Activated CD8-positive, alpha-beta memory T cell treated with anti-CD3 and anti-CD28 coated beads for 36 hours (primary cell): ENCODE data around the gene OPRL1. TPM values are rescaled to one million over a fixed set of nuclear protein-coding genes. Genes with fewer than 3 reads are reported as not detected.

ENCODE experiments used
- CTCF ChIA-PET: fragments of 350-600 bp; sonication (Branson Sonifier 250); formaldehyde crosslinking; loops from one replicate; lab custom pipeline; 2021; ENCODE audit warnings: antibody characterized with exemption; lab: Charles Lee
- POLR2A ChIA-PET: fragments of 350-600 bp; sonication (Branson Sonifier 250); formaldehyde crosslinking; loops from one replicate; lab custom pipeline; 2021; ENCODE audit warnings: antibody characterized with exemption; lab: Charles Lee
- total RNA-seq, 2 experiments: library from RNA; stranded (reverse); gene quantifications; one replicate each; pipeline ENCODE4 v1.2.3, GENCODE V29; 2021

OPRL1 gene
- total RNA-seq, 2 experiments from 2014 or later = 0.19 to 0.21 TPM

GRCh38 chr20:64075556-64075955, 4.3 kb upstream of the OPRL1 start:
- CTCF ChIA-PET = interaction anchor here (1.2 to 2.0 kb wide), 3 partner anchors 10 to 37 kb away, joined by 3 to 10 read pairs (median 5); no protein-coding TSS in a partner anchor

GRCh38 chr20:64076061-64076997, 3.6 kb upstream of the OPRL1 start:
- ChIA-PET POLR2A (interaction anchor here (1.7 kb wide), 1 partner anchor 10 kb away, joined by 5 read pairs; no protein-coding TSS in a partner anchor), CTCF (interaction anchor here (1.2 to 2.0 kb wide), 3 partner anchors 11 to 37 kb away, joined by 3 to 10 read pairs (median 5); no protein-coding TSS in a partner anchor)

More at GRCh38 chr20:64075556-64075955, 4.3 kb upstream of the OPRL1 start:
- POLR2A ChIA-PET = no interaction called here

DNA sequence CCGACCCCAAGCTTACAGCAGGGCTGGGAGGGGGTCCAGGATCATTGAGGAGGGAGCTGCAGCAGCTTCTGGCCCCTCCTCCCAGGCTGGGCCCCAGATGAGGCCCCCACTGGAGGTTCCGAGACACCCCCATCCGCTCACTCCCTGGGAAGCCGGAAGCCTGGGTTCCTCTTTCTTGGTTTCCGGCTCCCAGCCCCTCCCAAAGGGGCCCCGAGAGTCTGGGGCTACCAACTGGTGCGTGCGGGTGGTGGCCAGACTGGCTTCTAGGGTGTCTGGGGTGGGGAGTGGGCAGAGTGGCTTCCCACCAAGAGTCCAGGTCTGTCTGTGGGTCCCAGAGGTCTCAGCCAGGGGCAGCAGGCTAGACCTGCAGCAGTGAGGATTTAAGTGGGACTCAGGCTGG, 2.8 kb upstream of the OPRL1 start:
- CTCF ChIA-PET = interaction anchor here (1.5 to 3.6 kb wide), 3 partner anchors 38 to 43 kb away, joined by 7 to 14 read pairs (median 10); no protein-coding TSS in a partner anchor
- POLR2A ChIA-PET = interaction anchor here (1.7 kb wide), 1 partner anchor 11 kb away, joined by 5 read pairs; no protein-coding TSS in a partner anchor

DNA sequence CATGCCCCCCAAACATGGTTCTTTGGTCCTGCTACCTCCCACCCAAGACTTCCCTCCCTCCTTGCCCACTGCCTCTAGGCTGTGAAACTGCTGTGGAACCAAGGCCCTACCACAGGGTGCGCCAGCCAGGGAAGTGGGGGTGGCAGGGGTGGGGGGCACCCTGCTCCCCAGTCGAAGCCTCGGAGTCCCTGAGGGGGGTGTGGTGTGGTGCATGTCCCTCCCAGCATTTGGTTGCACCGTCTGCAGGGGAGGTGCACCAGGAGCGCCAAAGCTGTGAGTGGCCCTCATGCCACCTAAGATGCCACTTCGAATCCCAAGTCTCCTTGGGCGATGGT, 2.4 kb upstream of the OPRL1 start:
- ChIA-PET CTCF (interaction anchor here (1.5 to 3.6 kb wide), 3 partner anchors 39 to 97 kb away, joined by 7 to 14 read pairs (median 9); partner anchors contain the start of gene PRPF6), POLR2A (interaction anchor here (1.7 kb wide), 1 partner anchor 11 kb away, joined by 5 read pairs; no protein-coding TSS in a partner anchor)

DNA sequence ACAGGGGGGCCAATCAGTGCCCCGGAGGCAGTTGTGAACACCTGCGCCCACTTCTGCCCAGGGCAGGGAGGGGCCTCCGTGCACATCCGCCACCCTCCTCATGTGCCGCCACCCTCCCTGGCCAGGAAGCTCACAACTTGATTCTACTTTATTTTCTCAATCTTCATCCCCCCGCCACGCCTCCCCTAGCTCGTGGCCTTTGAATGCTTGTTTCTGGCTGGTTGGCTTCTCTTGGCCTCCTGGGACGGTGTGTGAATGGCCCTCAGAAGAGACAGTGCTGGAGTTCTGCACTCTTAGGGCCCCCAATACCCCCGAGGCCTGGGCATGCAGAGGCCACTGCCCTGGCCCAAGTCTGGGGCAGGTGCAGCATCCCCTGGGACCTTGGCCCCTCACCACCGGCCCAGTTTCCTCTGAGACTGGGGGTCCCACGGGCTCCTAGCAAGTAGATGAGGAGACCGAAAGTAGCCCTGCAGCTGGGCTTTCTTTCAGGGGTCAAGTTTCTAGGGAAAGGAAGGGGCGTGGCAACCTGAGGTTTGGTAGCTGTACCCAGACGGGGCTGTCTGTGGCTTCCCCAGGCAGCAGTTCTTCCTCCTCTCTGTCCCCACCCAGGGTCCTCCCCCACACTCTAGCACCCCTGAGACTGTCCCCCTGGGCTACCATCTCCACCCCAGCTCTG, 1.9 kb upstream of the OPRL1 start:
- ChIA-PET POLR2A (interaction anchor here (1.7 kb wide), 1 partner anchor 12 kb away, joined by 5 read pairs; no protein-coding TSS in a partner anchor), CTCF (interaction anchor here (1.3 to 3.6 kb wide), 5 partner anchors 9 to 97 kb away, joined by 3 to 14 read pairs (median 7); partner anchors contain the start of gene PRPF6)

- ChIA-PET CTCF (interaction anchor here (1.3 to 3.6 kb wide), 7 partner anchors 9 to 98 kb away, joined by 3 to 15 read pairs (median 6); partner anchors contain the start of gene PRPF6), POLR2A (interaction anchor here (0.8 to 1.2 kb wide), 3 partner anchors 10 to 42 kb away, joined by 3 to 6 read pairs (median 4); partner anchors contain the start of gene TCEA2)
Observed at GRCh38 chr20:64078934-64079272, 979 bp upstream of the OPRL1 start.

- POLR2A ChIA-PET = interaction anchor here (0.8 to 1.2 kb wide), 3 partner anchors 10 to 41 kb away, joined by 3 to 6 read pairs (median 4); partner anchors contain the start of gene TCEA2
- CTCF ChIA-PET = interaction anchor here (0.6 to 3.6 kb wide), 7 partner anchors 10 to 438 kb away, joined by 3 to 15 read pairs (median 6); partner anchors contain the start of gene PRPF6
Observed at GRCh38 chr20:64079273-64080012, 439 bp upstream of the OPRL1 start, which contains the start of gene RGS19. Gene RGS19, minus strand, starts transcription at chr20:64079518. Its CDS starts 2,632 bp downstream, at chr20:64076886.

GRCh38 chr20:64080813-64081623, 1.1 kb downstream of the OPRL1 start:
- ChIA-PET CTCF (interaction anchor here (0.6 to 3.6 kb wide), 5 partner anchors 12 to 49 kb away, joined by 3 to 15 read pairs (median 12); no protein-coding TSS in a partner anchor), POLR2A (no interaction called here)

- POLR2A ChIA-PET = no interaction called here
Observed at GRCh38 chr20:64081624-64081964, 1.7 kb downstream of the OPRL1 start.

DNA sequence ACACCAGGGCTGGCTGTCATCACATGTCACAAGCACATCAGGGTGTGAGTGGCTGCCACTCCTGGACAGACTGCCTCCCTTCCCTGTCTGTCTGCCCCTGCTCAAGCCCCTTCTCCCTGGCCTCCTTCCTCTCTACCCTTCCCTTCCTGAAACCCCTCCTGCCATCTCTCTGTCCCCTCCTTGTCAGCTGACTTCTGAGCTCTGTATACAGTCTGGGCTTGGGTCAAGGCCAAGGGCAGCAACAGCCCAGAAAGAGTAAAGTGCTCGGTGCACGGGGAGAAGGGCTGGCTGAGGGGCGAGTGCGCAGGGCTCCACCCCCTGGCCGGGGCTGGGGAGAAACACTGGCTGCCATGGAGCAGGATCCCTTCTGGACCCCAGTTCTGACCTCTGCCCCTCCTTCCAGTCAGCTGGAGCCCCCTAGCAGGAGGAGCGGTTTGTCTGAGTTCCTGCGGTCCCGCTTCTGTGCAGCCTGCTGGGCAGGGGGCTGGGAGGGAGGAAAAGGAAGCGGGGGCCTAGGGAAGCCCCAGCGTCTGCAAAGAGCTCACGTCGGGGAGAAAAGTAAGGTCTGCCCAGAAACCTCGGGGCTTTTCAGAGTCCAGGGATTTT, 2.3 kb downstream of the OPRL1 start:
- POLR2A ChIA-PET = interaction anchor here (0.5 kb wide), 1 partner anchor 450 kb away, joined by 4 read pairs; no protein-coding TSS in a partner anchor

More at GRCh38 chr20:64081624-64081964, 1.7 kb downstream of the OPRL1 start:
- CTCF ChIA-PET = interaction anchor here (1.1 to 3.2 kb wide), 4 partner anchors 12 to 39 kb away, joined by 3 to 15 read pairs (median 8); no protein-coding TSS in a partner anchor

GRCh38 chr20:64082820-64083377, 3.0 kb downstream of the OPRL1 start:
- CTCF ChIA-PET = interaction anchor here (0.8 to 3.1 kb wide), 11 partner anchors 14 to 172 kb away, joined by 3 to 29 read pairs (median 4); partner anchors contain the start of gene PCMTD2
- POLR2A ChIA-PET = no interaction called here

More for the DNA sequence above, 2.3 kb downstream of the OPRL1 start:
- CTCF ChIA-PET = interaction anchor here (1.1 to 2.9 kb wide), 4 partner anchors 13 to 43 kb away, joined by 3 to 12 read pairs (median 7); no protein-coding TSS in a partner anchor

DNA sequence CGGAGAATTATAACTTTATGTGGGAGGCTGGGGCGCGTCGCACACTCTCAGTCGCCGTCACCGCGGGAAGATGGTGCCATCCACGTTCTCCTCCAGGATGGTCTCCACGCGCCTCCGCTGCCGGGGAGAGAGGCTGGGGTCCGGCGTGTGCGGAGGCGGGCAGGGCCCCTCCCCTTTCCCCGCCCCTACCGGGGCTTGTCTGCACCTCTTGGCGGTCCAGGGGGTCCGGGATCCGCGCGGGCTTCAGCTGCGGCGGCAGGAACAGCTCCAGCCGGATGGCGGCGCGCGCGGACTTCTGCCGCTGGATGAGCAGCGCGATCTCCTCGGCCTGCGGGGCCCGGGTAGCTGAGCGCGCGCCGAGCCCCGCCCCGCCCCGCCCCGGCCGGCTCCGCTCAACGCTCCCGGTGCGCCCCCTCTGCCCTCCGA, 3.5 kb downstream of the OPRL1 start:
- POLR2A ChIA-PET = no interaction called here

GRCh38 chr20:64083804-64084684, 4.2 kb downstream of the OPRL1 start, which contains the start of gene LKAAEAR1:
Gene LKAAEAR1, minus strand, starts transcription at chr20:64084398. Its CDS starts 179 bp downstream, at chr20:64084219.
- ChIA-PET POLR2A (interaction anchor here (0.7 to 1.1 kb wide), 2 partner anchors 104 to 173 kb away, joined by 3 to 5 read pairs; no protein-coding TSS in a partner anchor), CTCF (interaction anchor here (0.7 to 3.1 kb wide), 14 partner anchors 12 to 171 kb away, joined by 3 to 29 read pairs (median 4); partner anchors contain the start of gene PCMTD2)

More for the DNA sequence above, 3.5 kb downstream of the OPRL1 start:
- CTCF ChIA-PET = interaction anchor here (0.7 to 3.1 kb wide), 12 partner anchors 13 to 172 kb away, joined by 3 to 29 read pairs (median 4); partner anchors contain the start of gene PCMTD2

GRCh38 chr20:64084685-64085152, 4.8 kb downstream of the OPRL1 start:
- ChIA-PET POLR2A (interaction anchor here (0.7 to 1.1 kb wide), 2 partner anchors 104 to 173 kb away, joined by 3 to 5 read pairs; no protein-coding TSS in a partner anchor), CTCF (interaction anchor here (0.7 to 3.1 kb wide), 5 partner anchors 12 to 148 kb away, joined by 3 to 29 read pairs (median 3); no protein-coding TSS in a partner anchor)
